Mesodermal cell (in vitro differentiated cells): Measurements from ENCODE around the gene ZCCHC4.
"Not testable (repeated sequence)": the region's sequence is repeated elsewhere in the genome, so short reads cannot be mapped to it uniquely, and the experiment has no call there.

Experiments
- H3K27ac ChIP-seq: 2 replicates; pipeline ENCODE4 v1.7.0; 2013; ENCODE audit warnings: mild to moderate bottlenecking, low read depth, low read length, moderate library complexity; ENCODE audit not compliant: severe bottlenecking
- H3K36me3 ChIP-seq: 2 replicates; pipeline ENCODE4 v1.7.1; 2013; ENCODE audit warnings: mild to moderate bottlenecking, low read length, moderate library complexity; ENCODE audit not compliant: control insufficient read depth, insufficient read depth
- H3K4me1 ChIP-seq: one replicate; pipeline ENCODE4 v1.7.1; 2013; ENCODE audit warnings: mild to moderate bottlenecking, low read length; ENCODE audit not compliant: insufficient read depth, control insufficient read depth, poor library complexity, severe bottlenecking
- H3K4me3 ChIP-seq: 2 replicates; pipeline ENCODE4 v1.7.0; 2013; ENCODE audit warnings: low read length, control low read depth, mild to moderate bottlenecking; ENCODE audit not compliant: insufficient read depth, poor library complexity, severe bottlenecking; ENCODE audit errors: extremely low read depth
- H3K9me3 ChIP-seq: 2 replicates; pipeline ENCODE4 v1.7.1; 2013; ENCODE audit warnings: mild to moderate bottlenecking, low read length, moderate library complexity; ENCODE audit not compliant: control insufficient read depth
- WGBS, 2 experiments: methylation state at CpG; one replicate each; pipeline ENCODE4 v1.1.5; 2013; ENCODE audit warnings: missing lambda C conversion rate in 2 of 2; ENCODE audit not compliant: insufficient coverage in 2 of 2; 5-methylcytosine and 5-hydroxymethylcytosine counted together

Gene ZCCHC4

DNA sequence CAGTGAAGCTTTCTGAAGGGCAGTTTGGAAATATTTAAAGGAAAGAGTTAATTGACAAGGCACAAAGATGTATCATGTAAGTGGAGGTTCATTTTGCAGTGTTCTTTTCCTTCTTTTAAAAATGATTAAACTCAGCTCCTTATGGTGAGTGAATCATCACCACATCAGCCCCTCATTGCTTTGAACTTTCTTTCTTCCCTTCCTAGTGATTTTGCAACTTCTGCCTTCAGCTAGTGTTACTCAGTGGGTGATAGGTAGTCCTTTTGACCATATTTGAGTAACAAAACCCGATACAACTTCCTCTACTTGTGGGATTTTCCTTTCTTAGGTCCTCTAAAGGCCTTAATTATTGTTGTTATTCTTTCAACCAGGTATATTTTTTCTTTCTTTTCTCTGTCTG is 8.2 kb downstream of the ZCCHC4 start:
- Histone ChIP-seq H3K4me1 (no peaks in the 10 kb centered on the region), H3K36me3 (peaks cover 32% of the 10 kb centered on the region), H3K27ac (no peak overlapping the region), H3K9me3 (no peaks in the 10 kb centered on the region), H3K4me3 (no peak overlapping the region)
- WGBS, 2 experiments = no CpG with 5 or more reads among the region's 1 CpG

DNA sequence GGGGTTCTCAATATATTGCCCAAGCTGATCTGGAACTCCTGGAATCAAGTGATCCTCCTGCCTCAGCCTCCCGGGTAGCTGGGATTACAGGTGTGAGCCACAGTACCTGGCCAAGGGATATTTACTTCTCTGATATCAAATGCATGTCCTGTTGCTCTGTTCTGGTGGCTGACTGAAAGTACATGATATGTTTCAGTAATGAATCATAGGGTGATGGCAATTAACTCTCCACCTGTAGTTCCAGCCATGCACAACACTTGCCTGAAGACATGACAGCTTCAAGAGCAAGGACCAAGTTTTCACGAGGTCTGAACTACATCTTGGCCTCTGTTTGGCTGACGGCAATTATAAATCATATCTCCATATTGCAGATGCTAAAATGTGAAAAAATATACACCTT is 9.1 kb downstream of the ZCCHC4 start:
- peaks cover 27% of the 10 kb centered on the region for H3K36me3 ChIP-seq
- H3K27ac ChIP-seq = no peak overlapping the region
- WGBS, 2 experiments = 100% methylated on average over 1 of the region's 3 CpGs
- H3K4me3 ChIP-seq = no peak overlapping the region
- no peaks in the 10 kb centered on the region for H3K9me3 ChIP-seq
- no peaks in the 10 kb centered on the region for H3K4me1 ChIP-seq

DNA sequence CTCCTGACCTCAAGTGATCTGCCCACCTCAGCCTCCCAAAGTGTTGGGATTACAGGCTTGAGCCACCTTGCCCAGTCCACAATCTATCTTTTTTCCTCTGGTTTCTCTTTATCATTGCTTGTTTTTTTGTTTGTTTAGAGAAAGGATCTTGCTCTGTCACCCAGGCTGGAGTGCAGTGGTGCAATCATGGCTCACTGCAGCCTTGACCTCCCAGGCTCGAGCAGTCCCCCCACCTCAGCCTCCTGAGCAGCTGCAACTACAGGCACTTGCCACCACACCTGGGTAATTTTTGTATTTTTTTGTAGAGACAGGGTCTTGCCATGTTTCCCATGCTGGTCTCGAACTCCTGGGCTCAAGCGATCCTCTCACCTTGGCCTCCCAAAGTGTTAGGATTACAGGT is 15.9 kb downstream of the ZCCHC4 start:
- not testable (repeated sequence) for H3K4me3 ChIP-seq, H3K36me3 ChIP-seq, H3K9me3 ChIP-seq, H3K27ac ChIP-seq, H3K4me1 ChIP-seq
- WGBS, 2 experiments = 79 to 100% methylated on average over 2 of the region's 3 CpGs

DNA sequence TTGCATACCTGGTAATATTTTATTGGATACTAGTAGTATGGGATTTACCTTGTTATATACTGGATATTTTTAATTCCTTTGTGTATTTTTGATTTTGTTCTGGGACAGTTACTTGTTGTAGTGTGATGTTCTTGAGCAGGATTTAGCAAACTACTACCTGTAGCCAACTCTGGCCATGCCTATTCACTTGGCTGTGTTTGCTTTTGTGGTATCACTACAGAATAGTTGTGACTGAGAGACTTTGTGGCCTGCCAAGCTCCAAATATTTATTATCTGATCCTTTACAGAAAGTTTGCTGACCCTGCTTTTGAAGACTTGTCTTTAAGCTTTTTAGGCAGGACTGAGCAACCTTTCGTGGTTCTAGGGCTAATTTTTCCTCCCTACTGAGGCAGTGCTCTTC is 17.8 kb downstream of the ZCCHC4 start:
- H3K9me3 ChIP-seq = no peaks in the 10 kb centered on the region
- 67% methylated on average over 1 of the region's 1 CpG; no CpG with 5 or more reads in 1 of the 2 experiments for WGBS, 2 experiments
- H3K4me1 ChIP-seq = no peaks in the 10 kb centered on the region
- peaks cover 10% of the 10 kb centered on the region for H3K36me3 ChIP-seq
- H3K4me3 ChIP-seq = no peak overlapping the region
- H3K27ac ChIP-seq = no peak overlapping the region

DNA sequence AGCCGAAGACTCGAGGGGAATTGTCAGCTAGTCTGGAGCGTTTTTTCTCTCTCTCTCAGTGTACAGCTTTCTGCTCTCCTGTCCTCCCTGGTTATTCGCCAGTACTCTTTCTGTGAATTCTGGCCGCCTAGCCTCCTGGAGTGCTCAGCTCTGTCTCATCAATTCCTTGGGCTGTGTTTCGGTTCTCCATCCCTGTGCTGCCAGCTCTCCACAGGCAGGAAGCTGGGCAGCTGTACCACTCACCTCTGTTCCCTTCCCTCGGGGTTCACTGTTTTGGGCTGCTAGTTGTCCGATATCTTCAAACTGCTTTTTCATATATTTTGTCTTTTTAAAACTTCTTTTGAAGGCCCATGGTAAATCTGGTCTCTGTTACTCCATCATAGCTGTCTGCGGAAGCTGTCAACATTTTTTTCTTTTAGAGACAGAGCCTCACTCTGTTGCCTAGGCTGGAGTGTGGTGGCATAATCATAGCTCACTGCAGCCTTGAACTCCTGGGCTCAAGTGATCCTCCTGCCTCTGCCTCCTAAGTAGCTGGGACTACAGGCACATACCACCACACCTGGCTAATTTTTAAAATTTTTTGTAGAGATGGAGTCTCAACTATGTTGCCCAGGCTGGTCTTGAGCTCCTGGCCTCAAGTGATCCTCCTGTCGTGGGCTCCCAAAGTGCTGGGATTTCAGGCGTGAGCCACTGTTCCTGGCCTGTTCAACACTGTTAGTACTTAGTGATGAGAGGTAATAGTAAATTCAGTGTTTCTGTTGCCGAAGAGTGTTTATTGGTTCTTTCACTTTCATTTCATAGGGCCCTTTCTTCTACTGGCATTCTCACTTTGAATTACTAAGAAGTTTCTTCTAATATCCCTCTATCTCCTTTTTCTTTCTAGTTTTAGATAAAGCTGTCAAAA is 18.6 kb downstream of the ZCCHC4 start:
- no peaks in the 10 kb centered on the region for H3K4me1 ChIP-seq
- H3K36me3 ChIP-seq = peaks cover 17% of the 10 kb centered on the region
- no peaks in the 10 kb centered on the region for H3K9me3 ChIP-seq
- no peak overlapping the region for H3K4me3 ChIP-seq
- WGBS, 2 experiments = 91 to 94% methylated on average over 9 to 10 of the region's 12 CpGs
- no peak overlapping the region for H3K27ac ChIP-seq

DNA sequence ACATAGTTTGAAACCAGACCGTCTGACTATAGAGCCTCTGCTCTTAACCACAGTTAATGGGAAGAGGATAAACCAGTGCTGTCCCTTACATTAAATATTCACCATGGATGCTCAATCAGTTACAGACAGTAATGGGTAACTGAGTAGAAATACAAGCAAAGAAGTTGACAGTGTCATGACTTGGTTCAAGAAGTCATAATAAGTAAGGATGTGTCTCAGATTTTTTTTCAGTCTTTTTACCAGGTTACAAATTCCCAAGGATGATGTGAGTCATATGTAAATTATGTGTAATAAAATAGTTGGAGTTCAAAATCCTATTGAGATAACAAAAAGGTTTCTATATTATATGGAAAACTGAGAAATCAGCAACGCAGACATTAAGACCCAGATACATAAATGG is 31.1 kb downstream of the ZCCHC4 start:
- peaks cover 5% of the 10 kb centered on the region for H3K36me3 ChIP-seq
- no peak overlapping the region for H3K27ac ChIP-seq
- H3K4me3 ChIP-seq = no peak overlapping the region
- H3K4me1 ChIP-seq = no peaks in the 10 kb centered on the region
- WGBS, 2 experiments = 83% methylated on average over 1 of the region's 2 CpGs; no CpG with 5 or more reads in 1 of the 2 experiments
- H3K9me3 ChIP-seq = no peaks in the 10 kb centered on the region

DNA sequence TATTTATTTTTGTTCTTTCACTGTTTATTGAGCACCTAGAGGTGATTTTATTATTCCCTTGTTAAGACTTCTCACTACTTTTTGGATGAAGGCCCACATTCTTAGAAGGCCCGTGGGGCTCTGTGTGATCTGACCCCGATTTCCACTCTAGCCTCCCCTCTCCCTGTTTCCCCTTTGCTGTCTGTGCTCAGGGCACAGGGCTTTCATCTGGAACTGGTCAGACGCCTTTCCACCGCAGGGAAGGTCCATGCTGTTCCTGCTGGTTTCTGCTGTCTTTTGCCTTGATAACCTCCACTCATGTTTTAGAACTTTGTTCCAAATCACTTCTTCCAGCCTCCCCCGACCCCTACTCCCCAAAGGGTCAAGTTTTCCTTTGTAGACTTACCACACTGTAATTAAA is 33.2 kb downstream of the ZCCHC4 start:
- H3K4me1 ChIP-seq = peaks cover 5% of the 10 kb centered on the region
- 84 to 85% methylated on average over 4 of the region's 5 CpGs for WGBS, 2 experiments
- H3K27ac ChIP-seq = no peak overlapping the region
- peaks cover 5% of the 10 kb centered on the region for H3K36me3 ChIP-seq
- no peak overlapping the region for H3K4me3 ChIP-seq
- no peaks in the 10 kb centered on the region for H3K9me3 ChIP-seq

DNA sequence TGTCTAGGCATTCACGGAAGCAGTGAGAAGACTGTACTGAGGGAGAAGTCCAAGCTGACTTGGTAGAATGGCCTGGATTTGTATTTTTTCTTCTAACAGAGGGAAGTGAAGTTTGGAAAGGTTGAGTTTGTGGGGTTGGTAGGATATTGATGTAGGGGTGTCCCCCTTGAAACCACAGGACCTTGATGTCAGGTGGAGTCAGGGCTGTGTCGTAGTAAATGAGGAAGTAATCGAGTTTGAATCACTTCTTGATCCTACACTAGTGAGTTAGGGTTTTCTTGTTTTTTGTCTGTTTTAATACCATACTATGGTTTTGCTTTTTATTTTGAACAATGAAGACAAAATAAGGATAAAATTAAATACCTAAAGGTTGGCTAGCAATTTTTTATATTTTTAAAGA is 34.3 kb downstream of the ZCCHC4 start:
- WGBS, 2 experiments = 91 to 100% methylated on average over 1 of the region's 3 CpGs
- Histone ChIP-seq H3K4me1 (peaks cover 12% of the 10 kb centered on the region), H3K27ac (no peak overlapping the region), H3K9me3 (no peaks in the 10 kb centered on the region), H3K36me3 (no peaks in the 10 kb centered on the region), H3K4me3 (no peak overlapping the region)

DNA sequence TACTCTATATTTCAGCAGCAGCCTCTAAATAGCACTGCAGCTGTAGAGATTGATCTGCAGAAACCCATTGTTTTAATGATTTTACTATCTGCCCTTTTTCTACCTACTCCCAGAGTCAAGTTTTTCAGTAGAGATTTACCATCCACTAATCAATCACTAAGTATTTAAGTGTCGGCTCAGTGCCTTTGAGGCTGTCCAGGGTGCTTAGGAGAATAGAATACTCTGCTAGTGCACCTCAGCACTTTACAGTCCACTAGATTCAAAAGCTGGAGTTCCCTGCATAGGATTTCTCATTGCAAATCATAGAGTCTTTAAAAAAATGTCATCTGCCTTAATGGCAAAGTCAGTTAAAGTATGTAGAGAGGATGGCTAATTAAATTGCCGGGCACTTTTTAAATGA is 34.9 kb downstream of the ZCCHC4 start:
- H3K36me3 ChIP-seq = no peaks in the 10 kb centered on the region
- no peak overlapping the region for H3K27ac ChIP-seq
- no peak overlapping the region for H3K4me3 ChIP-seq

DNA sequence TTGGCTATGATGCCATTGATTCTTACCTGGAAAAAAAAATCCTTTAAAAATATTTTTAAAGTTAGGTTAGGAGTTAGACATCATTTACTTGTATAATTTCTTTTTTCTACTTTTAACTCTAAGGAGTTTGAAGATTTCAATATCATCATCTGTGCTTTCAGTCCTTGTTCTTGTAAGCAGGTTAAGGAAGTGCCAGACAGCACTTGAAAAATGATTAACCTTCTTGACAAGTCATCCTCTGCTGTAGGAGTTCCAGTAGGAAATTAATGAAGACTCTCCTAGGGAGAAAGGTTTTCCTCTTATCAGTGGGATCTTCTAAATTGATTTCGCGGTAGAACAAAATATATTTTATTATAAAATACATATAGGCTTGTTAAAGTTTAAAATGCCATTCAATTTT is 35.4 kb downstream of the ZCCHC4 start:
- Histone ChIP-seq H3K9me3 (no peaks in the 10 kb centered on the region), H3K36me3 (no peaks in the 10 kb centered on the region), H3K4me3 (no peak overlapping the region), H3K4me1 (peaks cover 15% of the 10 kb centered on the region), H3K27ac (no peak overlapping the region)
- no CpG with 5 or more reads among the region's 2 CpGs for WGBS, 2 experiments

More for the DNA sequence above, 34.9 kb downstream of the ZCCHC4 start:
- Histone ChIP-seq H3K4me1 (peaks cover 15% of the 10 kb centered on the region), H3K9me3 (no peaks in the 10 kb centered on the region)
- WGBS, 2 experiments = no CpG with 5 or more reads among the region's 2 CpGs

DNA sequence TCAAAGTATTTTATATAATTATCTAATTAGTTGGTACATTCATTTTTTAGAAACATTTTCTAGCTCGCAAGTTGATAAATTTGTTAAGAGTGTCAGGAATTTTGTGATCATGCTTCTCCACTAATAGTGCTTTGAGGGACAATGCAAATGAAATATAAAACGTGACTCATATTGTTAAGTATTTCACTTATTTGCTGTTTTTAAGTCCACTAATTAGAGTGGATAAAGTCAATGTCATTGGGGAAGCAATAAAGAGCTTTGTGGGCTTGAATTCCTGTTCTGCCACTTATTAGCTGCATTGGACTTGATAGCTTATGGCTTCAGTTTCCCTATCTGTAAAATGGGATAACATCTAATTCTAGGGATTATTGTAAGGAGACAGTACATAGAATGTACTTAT is 38.0 kb downstream of the ZCCHC4 start:
- Histone ChIP-seq H3K27ac (no peak overlapping the region), H3K9me3 (no peaks in the 10 kb centered on the region), H3K4me3 (no peak overlapping the region), H3K4me1 (peaks cover 15% of the 10 kb centered on the region), H3K36me3 (no peaks in the 10 kb centered on the region)
- WGBS, 2 experiments = 80% methylated on average over 1 of the region's 2 CpGs; no CpG with 5 or more reads in 1 of the 2 experiments
